NCI-H748 (cell line): Measurements from ENCODE around the gene SKIC3.

Source experiments
- DNase-seq: peaks from one replicate; lab custom pipeline; 2025; ENCODE audit not compliant: unreplicated experiment; lab: John Stamatoyannopoulos, UW

Gene SKIC3

GRCh38 chr5:95554647-95555548 is at the start of gene SKIC3, which contains the start of gene ARSK:
SKIC3 (minus strand) TSS chr5:95554977; CDS start chr5:95547150, 7,827 bp downstream.
ARSK (plus strand) TSS chr5:95555101; CDS start chr5:95555279, 178 bp downstream.
- peak; percentile 99 for DNase-seq

GRCh38 chr5:95600557-95600956 is 45.8 kb upstream of the SKIC3 start:
- no peak for DNase-seq

- DNase-seq, result no peak
Measured at GRCh38 chr5:95599252-95599651, 44.5 kb upstream of the SKIC3 start.

GRCh38 chr5:95595289-95595931 is 40.6 kb upstream of the SKIC3 start:
- peak; percentile 21 for DNase-seq

- DNase-seq, result no peak
Measured at GRCh38 chr5:95591490-95591901, 36.7 kb upstream of the SKIC3 start.

GRCh38 chr5:95590880-95591279 is 36.1 kb upstream of the SKIC3 start:
- DNase-seq, result no peak

GRCh38 chr5:95583992-95584391 is 29.2 kb upstream of the SKIC3 start:
- no peak for DNase-seq

- DNase-seq, result no peak
Measured at GRCh38 chr5:95581576-95581975, 26.8 kb upstream of the SKIC3 start.

- DNase-seq, result no peak
Measured at GRCh38 chr5:95572016-95572415, 17.2 kb upstream of the SKIC3 start.

- no peak for DNase-seq
Measured at GRCh38 chr5:95565280-95565920, 10.6 kb upstream of the SKIC3 start.

- no peak for DNase-seq
Measured at GRCh38 chr5:95564450-95564849, 9.7 kb upstream of the SKIC3 start.

- no peak for DNase-seq
Measured at GRCh38 chr5:95563367-95563766, 8.6 kb upstream of the SKIC3 start.

GRCh38 chr5:95562282-95562681 is 7.5 kb upstream of the SKIC3 start:
- no peak for DNase-seq

- no peak for DNase-seq
Measured at GRCh38 chr5:95557841-95558240, 3.1 kb upstream of the SKIC3 start.

- no peak for DNase-seq
Measured at GRCh38 chr5:95555553-95555952, 776 bp upstream of the SKIC3 start.

GRCh38 chr5:95554331-95554646 is 488 bp downstream of the SKIC3 start:
- no peak for DNase-seq

GRCh38 chr5:95549030-95549429 is 5.7 kb downstream of the SKIC3 start:
- peak; percentile 8 for DNase-seq

GRCh38 chr5:95543017-95543705 is 11.6 kb downstream of the SKIC3 start:
- no peak for DNase-seq

- no peak for DNase-seq
Measured at GRCh38 chr5:95537501-95537900, 17.3 kb downstream of the SKIC3 start.

- DNase-seq, result no peak
Measured at GRCh38 chr5:95533761-95534160, 21.0 kb downstream of the SKIC3 start.

GRCh38 chr5:95533106-95533505 is 21.7 kb downstream of the SKIC3 start:
- no peak for DNase-seq
